Natural killer cell (primary cell): Measurements from ENCODE around the gene PCGF3. TPM values are rescaled to one million over a fixed set of nuclear protein-coding genes. Genes with fewer than 3 reads are reported as not detected.

Experiments used
- ATAC-seq, 3 donors: fragments of 150-1000 bp in 2 of 3; fragments of 200-7000 bp in 1 of 3; cut with Tn5 transposase; 1 replicate in 1 of 3; 2 replicates in 2 of 3; pipeline ENCODE4 v1.10.0; 2021; ENCODE audit warnings: mild to moderate bottlenecking in 2 of 3, moderate library complexity in 2 of 3
- DNase-seq, 2 donors: peaks; one replicate each; pipeline versions ENCODE4 v3.0.0 to v3.0.0-alpha.2; 2013 to 2021; ENCODE audit warnings: mixed read lengths in 1 of 2
- H3K27ac ChIP-seq: one replicate; pipeline ENCODE4 v1.5.1; 2013; ENCODE audit warnings: mild to moderate bottlenecking, low read length
- H3K27me3 ChIP-seq: one replicate; pipeline ENCODE4 v1.6.1; 2013; ENCODE audit warnings: low read length; ENCODE audit not compliant: control insufficient read depth, insufficient read depth
- H3K36me3 ChIP-seq: one replicate; pipeline ENCODE4 v1.6.1; 2013; ENCODE audit warnings: low read length; ENCODE audit not compliant: control insufficient read depth, insufficient read depth
- H3K4me1 ChIP-seq: one replicate; pipeline ENCODE4 v1.6.1; 2013; ENCODE audit warnings: low read length; ENCODE audit not compliant: control insufficient read depth, insufficient read depth
- H3K4me3 ChIP-seq: one replicate; pipeline ENCODE4 v1.5.1; 2013; ENCODE audit warnings: low read length
- H3K9me3 ChIP-seq: one replicate; pipeline ENCODE4 v1.6.1; 2013; ENCODE audit warnings: low read length; ENCODE audit not compliant: control insufficient read depth, insufficient read depth
- H3K27ac Mint-ChIP-seq, 2 donors: one replicate each; pipeline ENCODE4 v1.8.0; 2022; ENCODE audit warnings: mild to moderate bottlenecking in 2 of 2, mixed read lengths in 2 of 2, moderate library complexity in 1 of 2
- H3K27me3 Mint-ChIP-seq, 2 donors: one replicate each; pipeline ENCODE4 v1.8.0; 2022; ENCODE audit warnings: low read depth in 2 of 2, mixed read lengths in 2 of 2
- H3K36me3 Mint-ChIP-seq: one replicate; pipeline ENCODE4 v1.8.0; 2022; ENCODE audit warnings: mixed read lengths
- H3K4me1 Mint-ChIP-seq, 2 donors: one replicate each; pipeline ENCODE4 v1.8.0; 2022; ENCODE audit warnings: mixed read lengths in 2 of 2
- H3K4me3 Mint-ChIP-seq: one replicate; pipeline ENCODE4 v1.8.0; 2022; ENCODE audit warnings: mild to moderate bottlenecking, moderate library complexity, mixed read lengths
- H3K9me3 Mint-ChIP-seq, 2 donors: one replicate each; pipeline ENCODE4 v1.8.0; 2022; ENCODE audit warnings: mixed read lengths in 2 of 2
- WGBS: methylation state at CpG from one replicate; pipeline ENCODE4 v1.1.7; 2013; ENCODE audit warnings: missing lambda C conversion rate; ENCODE audit not compliant: insufficient coverage; 5-methylcytosine and 5-hydroxymethylcytosine counted together
- intact Hi-C: fragments of 100-400 bp; cut with micrococcal nuclease; formaldehyde crosslinking; loops from one replicate; pipeline ENCODE4 v1.14.2; 2022
- total RNA-seq, 4 donors: library from RNA; stranded (reverse); fragments of 120-200 nt in 1 of 4; gene quantifications; one replicate each; pipeline versions ENCODE4 v1.2.3 to v1.2.4, GENCODE V29; 2013 to 2022
- TF ChIP-seq, protein P1 (sequence below): fragments of 200-600 bp; IDR thresholded peaks from one replicate; pipeline ENCODE4 v1.8.0; 2022; ENCODE audit warnings: antibody characterized with exemption

Gene PCGF3
- total RNA-seq, 3 donors from 2014 or later (not counting 1 experiment from before 2014, with no cell fraction given), result 71.2 to 101 (median 97.2) TPM

DNA sequence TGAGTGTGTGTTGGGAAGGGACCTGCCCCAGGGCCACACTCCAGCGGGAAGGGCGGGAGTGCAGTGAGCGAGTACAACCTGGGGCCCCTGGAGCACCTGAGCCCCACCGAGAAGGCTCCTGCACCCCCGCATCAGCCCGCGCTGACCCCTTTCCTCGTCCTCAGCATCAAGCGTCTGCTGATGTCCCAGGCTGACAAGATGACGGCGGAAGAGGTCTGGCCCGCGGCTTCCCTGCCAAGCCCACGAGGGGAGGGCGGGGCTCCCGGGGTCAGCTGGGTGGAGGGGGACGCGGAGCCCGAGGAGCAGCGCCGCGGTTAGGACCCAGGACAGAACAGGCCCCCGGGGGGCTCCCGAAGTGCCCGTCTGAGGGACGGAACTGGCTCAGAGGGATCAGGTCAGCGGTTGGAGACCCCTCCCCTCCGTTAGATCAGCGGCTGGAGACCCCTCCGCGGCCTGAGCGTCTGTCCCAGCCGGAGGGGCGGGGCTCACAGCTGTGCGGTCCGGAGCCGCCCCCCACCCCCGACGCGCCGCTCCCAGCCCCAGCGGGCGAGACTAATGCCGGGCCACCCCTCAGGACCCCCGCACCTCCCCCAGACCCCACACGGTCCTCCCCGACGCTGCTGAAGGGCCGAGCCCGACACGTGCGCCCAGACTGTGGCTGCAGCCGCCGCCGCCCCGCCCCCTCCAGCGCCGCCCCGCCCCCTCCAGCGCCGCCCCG is 24.5 kb upstream of the PCGF3 start:
- WGBS, result 2% methylated on average over 44 of the region's 62 CpGs
- no peaks in the 10 kb centered on the region for H3K9me3 ChIP-seq
- H3K36me3 Mint-ChIP-seq, result no peaks in the 10 kb centered on the region
- TF ChIP-seq, protein P1, sequence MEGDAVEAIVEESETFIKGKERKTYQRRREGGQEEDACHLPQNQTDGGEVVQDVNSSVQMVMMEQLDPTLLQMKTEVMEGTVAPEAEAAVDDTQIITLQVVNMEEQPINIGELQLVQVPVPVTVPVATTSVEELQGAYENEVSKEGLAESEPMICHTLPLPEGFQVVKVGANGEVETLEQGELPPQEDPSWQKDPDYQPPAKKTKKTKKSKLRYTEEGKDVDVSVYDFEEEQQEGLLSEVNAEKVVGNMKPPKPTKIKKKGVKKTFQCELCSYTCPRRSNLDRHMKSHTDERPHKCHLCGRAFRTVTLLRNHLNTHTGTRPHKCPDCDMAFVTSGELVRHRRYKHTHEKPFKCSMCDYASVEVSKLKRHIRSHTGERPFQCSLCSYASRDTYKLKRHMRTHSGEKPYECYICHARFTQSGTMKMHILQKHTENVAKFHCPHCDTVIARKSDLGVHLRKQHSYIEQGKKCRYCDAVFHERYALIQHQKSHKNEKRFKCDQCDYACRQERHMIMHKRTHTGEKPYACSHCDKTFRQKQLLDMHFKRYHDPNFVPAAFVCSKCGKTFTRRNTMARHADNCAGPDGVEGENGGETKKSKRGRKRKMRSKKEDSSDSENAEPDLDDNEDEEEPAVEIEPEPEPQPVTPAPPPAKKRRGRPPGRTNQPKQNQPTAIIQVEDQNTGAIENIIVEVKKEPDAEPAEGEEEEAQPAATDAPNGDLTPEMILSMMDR, result no peak
- peak overlapping the region; percentile 69 for H3K4me3 Mint-ChIP-seq
- H3K9me3 Mint-ChIP-seq, result no peaks in the 10 kb centered on the region
- peak; percentile 67 to 69 for DNase-seq
- H3K27me3 ChIP-seq, result no peaks in the 10 kb centered on the region
- H3K4me1 ChIP-seq, result peaks cover 37% of the 10 kb centered on the region
- H3K36me3 ChIP-seq, result no peaks in the 10 kb centered on the region
- H3K27ac Mint-ChIP-seq, result peak overlapping the region; percentile 90
- intact Hi-C loops, result loop anchor here (2.0 kb wide), 1 partner anchor 24 kb away; the partner anchor contains the start of gene PCGF3
- H3K4me1 Mint-ChIP-seq, result peaks cover 11 to 27% of the 10 kb centered on the region in 2 donors
- H3K4me3 ChIP-seq, result peak overlapping the region; percentile 30
- peak; percentile 80 to 88 (median 85) for ATAC-seq
- H3K27me3 Mint-ChIP-seq, result no peaks in the 10 kb centered on the region
- H3K27ac ChIP-seq, result peak overlapping the region; percentile 76

DNA sequence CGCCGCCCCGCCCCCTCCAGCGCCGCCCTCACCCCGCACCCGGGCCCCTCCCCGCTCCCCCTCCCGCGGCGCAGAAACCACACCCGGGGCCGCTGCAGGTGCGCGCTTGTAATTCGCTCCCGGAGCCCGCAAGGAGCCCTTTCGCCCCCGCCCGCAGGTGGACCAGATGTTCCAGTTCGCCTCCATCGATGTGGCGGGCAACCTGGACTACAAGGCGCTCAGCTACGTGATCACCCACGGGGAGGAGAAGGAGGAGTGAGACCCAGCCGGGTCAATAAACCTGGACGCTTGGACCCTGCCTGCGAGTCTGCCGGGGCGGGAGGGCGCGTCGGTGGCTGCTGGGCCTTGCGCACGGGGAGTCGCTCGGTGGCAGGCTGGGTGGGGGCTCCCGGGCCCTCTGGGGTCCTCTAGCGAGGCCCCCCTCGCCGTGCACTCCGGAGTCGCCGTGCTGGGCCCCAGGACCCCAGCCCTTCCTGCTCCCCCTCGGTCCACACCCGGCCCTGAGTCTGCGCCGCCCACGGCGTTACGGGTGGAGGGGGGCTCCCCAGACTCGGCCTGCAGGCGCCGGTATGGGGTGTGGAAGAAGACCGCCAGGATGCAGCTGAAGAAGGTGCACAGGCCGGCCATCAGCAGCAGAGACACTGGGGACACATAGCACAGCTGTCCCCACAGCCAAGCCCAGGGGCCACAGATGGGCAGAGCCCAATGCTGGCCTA is 23.7 kb upstream of the PCGF3 start:
- H3K36me3 ChIP-seq, result no peaks in the 10 kb centered on the region
- H3K4me3 Mint-ChIP-seq, result peak overlapping the region; percentile 40
- TF ChIP-seq, protein P1, result no peak
- no peak overlapping the region for H3K27ac ChIP-seq
- no peaks in the 10 kb centered on the region for H3K27me3 ChIP-seq
- H3K9me3 ChIP-seq, result no peaks in the 10 kb centered on the region
- peak overlapping the region in 1 of 2 donors; percentile 90 for H3K27ac Mint-ChIP-seq
- ATAC-seq (peak in 1 of 3 donors; percentile 17), DNase-seq (peak in 1 of 2 donors; percentile 69)
- no peaks in the 10 kb centered on the region for H3K27me3 Mint-ChIP-seq
- H3K9me3 Mint-ChIP-seq, result no peaks in the 10 kb centered on the region
- no peaks in the 10 kb centered on the region for H3K36me3 Mint-ChIP-seq
- 82% methylated on average over 53 of the region's 58 CpGs for WGBS
- intact Hi-C loops, result loop anchor here (2.0 kb wide), 1 partner anchor 23 kb away; the partner anchor contains the start of gene PCGF3
- no peak overlapping the region for H3K4me3 ChIP-seq
- H3K4me1 ChIP-seq, result peaks cover 32% of the 10 kb centered on the region
- peaks cover 11 to 27% of the 10 kb centered on the region in 2 donors for H3K4me1 Mint-ChIP-seq

DNA sequence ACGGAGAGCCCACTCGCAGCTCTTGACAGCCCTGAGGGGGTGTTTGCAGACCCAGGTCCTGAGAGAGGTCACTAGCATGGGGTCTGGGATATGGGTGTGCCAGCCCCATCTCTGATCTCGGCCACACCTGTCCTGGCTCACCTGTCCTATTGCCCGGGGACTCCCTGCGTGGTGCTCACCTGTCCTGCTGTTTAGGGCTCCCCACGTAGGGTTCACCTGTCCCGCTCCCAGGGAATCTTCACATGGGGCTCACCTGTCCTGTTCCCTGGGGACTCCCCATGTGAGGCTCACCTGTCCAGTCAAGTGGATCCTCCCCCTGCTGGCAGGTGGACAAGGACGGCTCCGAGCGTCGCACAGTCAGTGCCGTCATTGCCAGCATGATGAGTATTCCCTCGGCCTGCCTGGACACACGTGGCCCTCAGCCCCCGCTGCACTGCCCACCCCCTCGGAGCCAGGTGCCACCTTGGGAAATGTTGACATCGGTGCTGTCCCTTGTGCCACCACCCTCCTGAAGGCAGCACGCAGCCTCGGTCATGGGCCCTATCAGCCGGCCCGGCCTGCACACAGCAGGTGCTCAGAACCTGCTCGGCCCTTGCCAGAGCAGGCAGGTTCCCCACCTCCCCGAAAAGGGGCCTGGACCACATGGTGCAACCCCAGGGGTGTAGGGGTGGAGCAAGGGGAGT is 23.0 kb upstream of the PCGF3 start:
- intact Hi-C loops, result no loop called here
- H3K4me3 Mint-ChIP-seq, result peak overlapping the region; percentile 47
- H3K27me3 ChIP-seq, result no peaks in the 10 kb centered on the region
- no peak overlapping the region for H3K27ac ChIP-seq
- H3K4me1 Mint-ChIP-seq, result peaks cover 13 to 29% of the 10 kb centered on the region in 2 donors
- no peaks in the 10 kb centered on the region for H3K9me3 Mint-ChIP-seq
- TF ChIP-seq, protein P1, result no peak
- no peak overlapping the region for H3K27ac Mint-ChIP-seq
- DNase-seq, result no peak
- H3K4me3 ChIP-seq, result no peak overlapping the region
- no peaks in the 10 kb centered on the region for H3K9me3 ChIP-seq
- no peaks in the 10 kb centered on the region for H3K36me3 ChIP-seq
- peaks cover 39% of the 10 kb centered on the region for H3K4me1 ChIP-seq
- no peak for ATAC-seq
- H3K27me3 Mint-ChIP-seq, result no peaks in the 10 kb centered on the region
- WGBS, result 93% methylated on average over 23 of the region's 23 CpGs
- no peaks in the 10 kb centered on the region for H3K36me3 Mint-ChIP-seq
